NK-92 (cell line): ENCODE results near the gene ACP6.
"Not testable (repeated sequence)": the region's sequence is repeated elsewhere in the genome, so short reads cannot be mapped to it uniquely, and the experiment has no call there.

ENCODE experiments used
- DNase-seq: peaks from one replicate; lab custom pipeline; 2025; ENCODE audit not compliant: unreplicated experiment; lab: John Stamatoyannopoulos, UW

ACP6 gene

GRCh38 chr1:147670319-147671001 lies at the start of gene ACP6:
Gene ACP6 (minus strand): TSS chr1:147670524. CDS start chr1:147670048, 476 bp downstream.
- DNase-seq: no peak

- DNase-seq: no peak
Observed at GRCh38 chr1:147719711-147720225, 49.4 kb upstream of the ACP6 start.

- DNase-seq: no peak
Observed at GRCh38 chr1:147719029-147719698, 48.8 kb upstream of the ACP6 start.

- no peak for DNase-seq
Observed at GRCh38 chr1:147717706-147718097, 47.4 kb upstream of the ACP6 start.

GRCh38 chr1:147717051-147717705 lies 46.9 kb upstream of the ACP6 start:
- DNase-seq: no peak

GRCh38 chr1:147712605-147713004 lies 42.3 kb upstream of the ACP6 start:
- no peak for DNase-seq

- no peak for DNase-seq
Observed at GRCh38 chr1:147700042-147701006, 30.0 kb upstream of the ACP6 start.

- DNase-seq: no peak
Observed at GRCh38 chr1:147699686-147700041, 29.3 kb upstream of the ACP6 start.

GRCh38 chr1:147683163-147683763 lies 12.9 kb upstream of the ACP6 start:
- no peak for DNase-seq

- DNase-seq: not testable (repeated sequence)
Observed at GRCh38 chr1:147680608-147681235, 10.4 kb upstream of the ACP6 start.

GRCh38 chr1:147677681-147678080 lies 7.4 kb upstream of the ACP6 start:
- not testable (repeated sequence) for DNase-seq

GRCh38 chr1:147676311-147677085 lies 6.2 kb upstream of the ACP6 start:
- no peak for DNase-seq

GRCh38 chr1:147673816-147674215 lies 3.5 kb upstream of the ACP6 start:
- DNase-seq: no peak

- DNase-seq: no peak
Observed at GRCh38 chr1:147673406-147673805, 3.1 kb upstream of the ACP6 start.

GRCh38 chr1:147669469-147670318 lies 630 bp downstream of the ACP6 start:
- no peak for DNase-seq

GRCh38 chr1:147665521-147665920 lies 4.8 kb downstream of the ACP6 start:
- no peak for DNase-seq

- DNase-seq: no peak
Observed at GRCh38 chr1:147664206-147664605, 6.1 kb downstream of the ACP6 start.

GRCh38 chr1:147654511-147654910 lies 15.8 kb downstream of the ACP6 start:
- DNase-seq: no peak
